HG03097 (cell line): ENCODE measurements around the gene NOTCH1.

Source experiments
- ATAC-seq: cut with Tn5 transposase; IDR thresholded peaks from one replicate; pipeline ENCODE4 v1.9.1; 2021; ENCODE audit not compliant: unreplicated experiment, low FRiP score

The NOTCH1 gene

GRCh38 chr9:136473354-136473721 is 72.5 kb downstream of the NOTCH1 start:
- ATAC-seq = no peak

- ATAC-seq = no peak
These were observed 73.1 kb downstream of the NOTCH1 start for GRCh38 chr9:136472640-136473353.

DNA sequence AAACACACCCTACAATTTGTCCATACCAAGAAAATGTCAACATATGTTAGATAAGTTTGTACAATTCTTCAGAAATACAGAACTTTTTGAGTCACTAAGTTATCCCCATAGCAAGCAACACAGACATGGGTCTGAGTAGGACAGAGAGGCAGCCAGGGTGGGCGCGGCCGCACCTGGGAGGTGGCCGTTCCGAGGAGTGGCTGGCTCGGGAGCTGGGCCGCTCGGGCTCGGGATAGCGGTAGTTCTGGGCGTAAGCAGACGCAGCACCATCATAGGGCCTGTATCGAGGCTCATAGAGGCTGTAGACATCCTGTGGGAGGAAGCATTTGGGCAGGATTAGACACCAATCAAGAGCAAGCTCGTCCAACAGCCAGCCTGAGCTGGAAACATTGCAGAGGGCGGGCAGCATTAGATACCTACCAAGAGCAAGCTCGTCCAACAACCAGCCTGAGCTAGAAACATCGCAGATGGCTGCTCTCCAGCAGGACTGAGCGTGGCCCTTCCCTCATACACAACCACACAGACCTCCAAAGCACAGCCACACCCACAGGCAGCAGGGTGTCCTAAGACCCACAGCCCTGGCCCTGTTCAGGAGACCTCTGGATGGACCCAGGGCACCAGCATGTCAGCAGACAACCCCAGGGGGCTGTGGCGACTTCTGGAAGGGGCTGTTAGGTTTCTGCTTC is 73.9 kb downstream of the NOTCH1 start:
- no peak for ATAC-seq

DNA sequence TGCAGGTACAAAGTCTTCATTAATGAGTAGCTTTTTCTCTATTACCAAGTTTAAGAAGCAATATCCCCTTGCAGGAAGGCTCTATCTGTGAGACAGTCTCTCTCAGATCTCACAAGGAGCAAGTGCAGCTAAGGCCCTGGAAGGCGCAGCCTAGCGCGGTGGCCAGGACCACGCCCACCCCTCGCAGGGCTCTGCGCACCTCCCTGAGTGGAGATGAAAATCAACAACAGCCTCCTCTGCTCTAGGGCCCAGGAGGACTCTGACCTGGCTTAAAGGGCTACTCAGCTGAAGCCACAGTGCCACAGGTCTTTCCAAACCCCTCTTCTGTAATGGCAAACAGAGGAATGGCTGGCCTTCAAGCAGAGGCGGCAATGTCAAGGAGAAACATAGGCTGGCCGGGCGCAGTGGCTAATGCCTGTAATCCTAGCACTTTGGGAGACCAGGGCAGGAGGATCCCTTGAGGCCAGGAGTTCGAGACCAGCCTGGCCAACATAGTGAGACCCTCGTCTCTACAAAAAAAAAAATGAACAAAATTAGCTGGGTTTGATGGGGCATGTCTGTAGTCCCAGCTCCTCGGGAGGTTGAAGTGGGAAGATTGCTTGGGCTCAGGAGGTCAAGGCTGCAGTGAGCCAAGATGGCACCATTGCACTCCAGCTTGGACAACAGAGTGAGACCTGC is 74.9 kb downstream of the NOTCH1 start:
- ATAC-seq = no peak

DNA sequence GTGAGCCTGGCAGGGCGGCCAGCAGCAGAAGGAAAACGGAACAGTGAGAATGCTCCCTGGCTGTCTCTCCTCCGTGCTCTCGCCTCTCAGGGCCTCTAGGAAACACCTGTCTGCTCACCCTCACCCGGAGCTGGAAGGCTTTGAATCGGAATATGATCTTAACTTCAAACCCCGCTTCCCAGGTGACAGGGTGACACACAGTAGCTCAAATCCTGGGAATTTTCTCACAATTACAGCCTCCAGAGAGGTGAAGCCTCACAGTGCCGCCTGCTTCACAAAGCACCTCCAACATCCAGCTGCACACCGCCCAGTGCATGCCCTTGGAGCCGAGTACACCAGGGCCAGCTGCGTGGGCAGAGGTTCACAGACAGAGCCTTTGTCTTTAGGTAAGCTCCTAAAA is 75.5 kb downstream of the NOTCH1 start:
- no peak for ATAC-seq

GRCh38 chr9:136467766-136468165 is 78.1 kb downstream of the NOTCH1 start:
- no peak for ATAC-seq

- no peak for ATAC-seq
These were observed 79.7 kb downstream of the NOTCH1 start for GRCh38 chr9:136466155-136466541.

DNA sequence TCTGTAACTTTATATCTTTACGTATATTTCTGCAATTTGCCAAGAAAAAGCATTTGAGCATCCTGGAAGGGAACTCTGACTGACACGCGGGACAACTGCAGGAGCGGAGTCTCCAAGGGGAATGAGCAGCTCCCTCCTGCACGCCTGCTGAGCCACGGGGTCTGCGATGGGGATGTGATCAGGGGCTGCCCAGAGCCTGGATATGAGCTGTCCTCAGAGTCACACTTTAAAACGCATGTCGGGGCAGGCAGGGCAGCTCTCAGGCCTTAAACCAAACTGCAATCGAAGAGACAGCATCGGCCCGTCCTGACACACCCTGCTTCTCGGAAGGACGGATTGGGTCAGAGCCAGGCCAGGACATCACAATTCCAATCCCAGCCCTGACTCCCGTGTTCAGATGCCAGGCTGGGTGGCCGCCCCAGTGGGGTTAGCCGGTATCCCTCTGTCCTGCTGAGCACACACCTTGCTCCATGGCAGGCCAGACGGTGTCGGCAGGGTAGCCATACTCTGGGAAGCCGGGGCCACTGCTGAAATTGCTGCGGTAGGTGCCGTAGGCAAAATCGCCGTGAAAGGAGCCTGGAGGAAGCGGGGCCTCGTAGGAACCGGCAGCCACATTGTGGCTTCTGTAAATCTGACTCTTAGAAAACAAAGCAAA is 80.2 kb downstream of the NOTCH1 start:
- no peak for ATAC-seq

DNA sequence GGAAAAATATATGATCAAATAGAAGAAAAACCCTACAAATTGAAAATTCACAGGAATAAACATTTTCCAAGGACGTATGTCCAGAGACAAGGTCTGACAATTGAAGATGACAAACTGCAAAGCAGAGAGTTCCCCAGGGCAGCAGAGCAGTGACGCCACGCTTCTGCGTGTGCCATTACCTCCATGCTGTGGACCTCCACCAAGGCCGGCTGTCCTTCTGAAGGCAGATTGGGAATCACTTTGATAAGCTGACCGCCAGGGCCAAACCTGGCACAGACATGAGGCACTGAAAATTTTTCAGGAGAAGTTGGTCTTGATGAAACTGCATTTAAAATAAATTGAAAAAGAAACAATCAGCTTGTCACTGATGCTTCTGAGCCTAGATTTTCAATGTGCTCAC is 81.6 kb downstream of the NOTCH1 start:
- ATAC-seq = no peak

DNA sequence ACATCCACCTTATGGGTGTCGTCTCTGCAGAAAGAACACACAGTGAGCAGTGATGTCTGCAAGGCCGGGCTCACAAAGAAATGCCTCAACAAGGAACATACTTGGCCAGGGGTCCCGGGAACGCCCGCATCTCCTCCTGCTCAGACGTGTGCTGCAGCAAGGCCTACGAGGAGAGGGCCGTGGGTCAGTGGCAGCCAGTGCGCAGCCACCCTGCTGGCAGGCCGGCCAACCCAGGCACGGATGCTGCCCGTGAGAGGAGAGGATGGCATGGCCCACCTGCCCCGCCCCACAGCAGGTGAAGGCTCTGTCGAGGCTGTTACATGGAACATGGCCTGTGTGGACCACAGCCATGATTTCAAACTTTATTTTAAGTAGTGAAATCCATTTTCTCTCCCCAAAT is 82.3 kb downstream of the NOTCH1 start:
- ATAC-seq = no peak

- ATAC-seq = no peak
These were observed 83.2 kb downstream of the NOTCH1 start for GRCh38 chr9:136462664-136463063.

DNA sequence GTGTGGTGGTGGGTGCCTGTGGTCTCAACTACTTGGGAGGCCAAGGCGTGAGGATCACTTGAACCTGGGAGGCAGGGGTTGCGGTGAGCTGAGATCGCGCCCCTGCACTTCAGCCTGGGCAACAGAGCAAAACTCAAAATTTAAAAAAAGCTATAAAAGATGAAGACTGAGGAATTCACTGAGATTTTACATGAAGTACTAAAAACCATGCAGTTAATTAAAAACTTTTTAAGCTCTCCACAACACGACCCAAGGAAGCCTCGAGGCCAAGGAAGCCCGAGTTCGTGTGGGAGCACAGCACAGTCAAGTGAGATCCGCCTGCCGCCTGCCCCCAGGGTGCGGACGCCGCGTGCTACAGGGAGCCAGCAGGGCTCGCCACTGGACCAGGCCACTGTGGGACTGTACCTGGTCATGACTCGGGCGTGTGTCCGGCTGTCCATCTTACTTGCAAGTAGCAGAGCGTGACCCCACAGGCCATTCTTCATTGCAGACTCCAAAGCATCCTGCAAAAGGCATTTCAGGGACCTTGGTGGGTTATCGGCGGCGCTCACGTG is 85.0 kb downstream of the NOTCH1 start:
- no peak for ATAC-seq

DNA sequence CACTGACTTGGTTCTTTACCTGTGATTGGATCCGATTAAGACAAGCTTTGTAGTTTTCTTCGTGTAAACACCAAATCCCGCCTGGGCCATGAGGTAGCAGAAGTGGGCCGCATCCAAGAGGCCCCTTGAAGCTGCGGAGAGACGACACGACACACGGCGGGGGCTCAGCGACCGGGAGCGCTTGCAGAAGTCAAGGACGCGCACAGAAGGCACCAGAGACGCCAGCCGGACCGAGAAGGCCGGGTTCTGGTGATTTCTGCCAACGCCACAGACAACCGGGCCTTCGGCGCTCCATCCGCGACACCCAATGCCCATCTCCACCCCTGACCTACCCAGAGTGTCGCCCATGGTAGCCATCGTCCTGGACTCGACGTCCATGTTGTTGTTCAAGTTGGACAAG is 86.4 kb downstream of the NOTCH1 start:
- no peak for ATAC-seq

- no peak for ATAC-seq
These were observed 88.5 kb downstream of the NOTCH1 start for GRCh38 chr9:136457326-136457725.

DNA sequence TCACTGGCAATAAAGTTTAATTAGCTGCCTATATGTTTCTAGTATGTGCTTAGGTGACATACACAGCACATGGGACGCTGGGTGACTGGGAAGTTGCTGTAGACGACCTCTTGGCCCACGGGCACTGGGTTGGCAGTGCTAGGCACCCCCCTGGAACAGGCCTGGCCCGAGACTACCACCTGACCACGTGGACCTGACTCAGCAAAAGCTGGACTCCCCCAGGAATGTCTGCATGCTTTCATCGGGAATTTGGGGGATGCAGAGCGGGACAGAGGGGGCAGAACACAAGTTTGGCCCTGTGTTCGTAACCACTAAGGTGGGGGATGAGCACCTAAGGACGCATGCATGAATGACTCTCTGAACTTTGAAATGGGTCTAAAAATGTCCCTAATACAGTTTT is 89.6 kb downstream of the NOTCH1 start:
- ATAC-seq = no peak

GRCh38 chr9:136455043-136456002 is 90.5 kb downstream of the NOTCH1 start:
- ATAC-seq = no peak

DNA sequence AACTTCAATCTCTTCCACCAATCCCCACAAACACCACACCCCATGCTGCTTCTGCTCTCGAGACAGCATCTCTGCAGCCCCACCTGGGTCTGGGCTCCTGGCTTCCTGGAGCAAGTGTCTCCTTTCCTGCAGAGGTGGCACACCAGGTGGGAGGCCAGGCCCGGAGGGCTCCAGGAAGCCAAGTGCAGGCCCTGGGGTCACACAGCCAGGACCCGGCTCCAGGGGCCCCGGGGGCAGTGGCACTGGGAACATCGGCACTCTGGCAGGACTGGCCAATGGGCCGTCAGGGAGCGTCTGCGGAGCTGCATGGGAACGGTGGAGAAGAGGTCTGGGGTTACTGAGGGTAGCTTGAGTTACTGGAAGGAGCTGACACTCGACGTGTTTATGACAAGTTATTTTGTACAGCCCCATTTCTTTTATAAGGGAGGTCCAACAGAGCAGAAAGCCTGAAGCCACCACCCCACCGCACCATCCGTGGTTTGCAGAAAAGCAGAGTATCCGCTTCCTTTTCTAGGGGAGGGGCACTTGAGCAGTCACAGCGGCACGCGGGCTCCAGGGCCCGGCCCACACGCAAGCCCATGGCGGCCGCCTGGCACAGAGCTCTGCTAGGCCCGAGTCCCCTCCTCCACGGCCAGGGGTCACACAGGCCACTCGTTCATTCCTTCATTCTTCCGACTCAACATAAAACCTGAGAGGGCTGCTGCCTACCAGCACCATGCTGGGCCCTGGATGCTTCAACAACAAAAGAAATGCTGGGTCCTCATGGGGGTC is 91.6 kb downstream of the NOTCH1 start:
- no peak for ATAC-seq

DNA sequence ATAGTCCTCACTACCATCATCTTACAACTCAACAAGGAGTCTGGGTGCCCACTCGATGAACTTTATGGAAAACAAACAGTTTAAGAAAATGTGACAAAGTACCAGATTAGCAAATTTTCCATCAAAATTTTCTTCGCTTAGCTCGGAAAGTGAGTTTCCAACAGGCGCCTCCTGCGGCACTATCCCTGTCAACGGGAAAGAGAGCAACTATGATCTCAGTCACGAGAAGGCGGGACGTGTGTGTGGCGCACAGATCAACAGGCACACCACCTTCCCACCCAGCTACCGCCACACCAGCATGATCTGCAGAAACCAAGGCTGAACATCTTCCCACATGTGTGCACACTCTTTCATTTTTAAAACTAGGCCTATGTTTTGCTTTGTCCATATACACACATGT is 92.5 kb downstream of the NOTCH1 start:
- no peak for ATAC-seq

DNA sequence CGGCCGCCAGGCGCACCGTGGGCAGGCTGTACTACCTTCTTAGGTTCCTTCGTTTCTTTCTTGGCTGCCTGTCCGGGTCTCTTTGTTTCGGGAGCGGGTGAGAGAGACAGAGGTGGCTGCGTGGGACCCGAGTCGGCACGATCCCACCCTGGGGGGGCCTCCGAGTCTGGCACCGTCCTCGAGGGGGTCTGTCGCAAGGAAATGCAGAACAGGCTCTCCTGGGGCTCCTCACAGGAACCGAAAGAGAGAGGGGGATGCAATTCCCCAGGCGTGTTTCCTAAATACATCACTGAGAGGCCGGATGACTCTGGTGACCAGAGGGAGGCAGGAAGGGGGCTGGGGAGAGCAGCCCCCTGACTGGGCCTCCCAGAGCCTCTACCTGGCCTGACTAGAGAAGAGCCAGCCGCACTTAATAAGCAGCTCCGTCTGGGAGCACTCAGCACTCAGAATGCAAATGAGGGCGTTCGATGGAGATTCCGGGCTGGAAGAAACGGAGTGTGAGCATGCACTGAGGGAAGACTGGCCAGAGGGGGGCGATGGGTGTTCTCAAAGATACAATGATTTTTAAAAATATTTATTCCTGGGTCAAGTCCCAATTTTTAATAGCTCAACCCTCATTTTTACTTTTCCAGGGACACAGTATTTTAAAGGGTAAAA is 94.5 kb downstream of the NOTCH1 start:
- no peak for ATAC-seq
